ENCODE measurements around the gene TRMO.

Gene TRMO

GRCh38 chr9:97938081-97938644, 15.9 kb upstream of the TRMO start, which contains the start of gene HEMGN:
HEMGN (minus strand) TSS chr9:97938172; CDS start chr9:97938136, 36 bp downstream.
- no peak for DNase-seq (ENCODE audit: low read depth)

GRCh38 chr9:97936998-97937397, 14.7 kb upstream of the TRMO start:
- DNase-seq (ENCODE audit: low read depth) = no peak

- no peak for DNase-seq (ENCODE audit: low read depth)
Measured at GRCh38 chr9:97935276-97935675, 13.0 kb upstream of the TRMO start.

- no peak for DNase-seq (ENCODE audit: low read depth)
Measured at GRCh38 chr9:97934321-97935115, 12.2 kb upstream of the TRMO start.

- DNase-seq (ENCODE audit: low read depth) = no peak
Measured at GRCh38 chr9:97933297-97933998, 11.1 kb upstream of the TRMO start.

- DNase-seq (ENCODE audit: low read depth) = no peak
Measured at GRCh38 chr9:97930972-97931371, 8.7 kb upstream of the TRMO start.

- no peak for DNase-seq (ENCODE audit: low read depth)
Measured at GRCh38 chr9:97928986-97929604, 6.8 kb upstream of the TRMO start.

GRCh38 chr9:97925497-97926334, 3.4 kb upstream of the TRMO start:
- no peak for DNase-seq (ENCODE audit: low read depth)

GRCh38 chr9:97924386-97924785, 2.1 kb upstream of the TRMO start:
- no peak for DNase-seq (ENCODE audit: low read depth)

- DNase-seq (ENCODE audit: low read depth) = peak; percentile 77
Measured at GRCh38 chr9:97923529-97924108, 1.3 kb upstream of the TRMO start.

GRCh38 chr9:97919217-97919813, 3.0 kb downstream of the TRMO start:
- DNase-seq (ENCODE audit: low read depth) = no peak

GRCh38 chr9:97918611-97919010, 3.7 kb downstream of the TRMO start:
- no peak for DNase-seq (ENCODE audit: low read depth)

GRCh38 chr9:97911970-97912369, 10.3 kb downstream of the TRMO start:
- no peak for DNase-seq (ENCODE audit: low read depth)

GRCh38 chr9:97911528-97911927, 10.8 kb downstream of the TRMO start:
- DNase-seq (ENCODE audit: low read depth) = peak; percentile 24

- no peak for DNase-seq (ENCODE audit: low read depth)
Measured at GRCh38 chr9:97910357-97910756, 11.9 kb downstream of the TRMO start.

GRCh38 chr9:97908705-97909104, 13.6 kb downstream of the TRMO start:
- no peak for DNase-seq (ENCODE audit: low read depth)

GRCh38 chr9:97907632-97908031, 14.7 kb downstream of the TRMO start:
- no peak for DNase-seq (ENCODE audit: low read depth)

GRCh38 chr9:97907046-97907445, 15.3 kb downstream of the TRMO start:
- DNase-seq (ENCODE audit: low read depth) = no peak

- DNase-seq (ENCODE audit: low read depth) = no peak
Measured at GRCh38 chr9:97906236-97906831, 16.0 kb downstream of the TRMO start.

- no peak for DNase-seq (ENCODE audit: low read depth)
Measured at GRCh38 chr9:97905228-97905627, 17.1 kb downstream of the TRMO start.

- no peak for DNase-seq (ENCODE audit: low read depth)
Measured at GRCh38 chr9:97904725-97905124, 17.6 kb downstream of the TRMO start.

Measured in amniotic epithelial cell (primary cell).